Stromal cell of bone marrow (primary cell): ENCODE measurements around the gene DCAF4L1.

Experiments
- DNase-seq: peaks from one replicate; pipeline ENCODE4 v3.0.0-alpha.2; 2012; ENCODE audit warnings: low read depth

DCAF4L1 gene

DNA sequence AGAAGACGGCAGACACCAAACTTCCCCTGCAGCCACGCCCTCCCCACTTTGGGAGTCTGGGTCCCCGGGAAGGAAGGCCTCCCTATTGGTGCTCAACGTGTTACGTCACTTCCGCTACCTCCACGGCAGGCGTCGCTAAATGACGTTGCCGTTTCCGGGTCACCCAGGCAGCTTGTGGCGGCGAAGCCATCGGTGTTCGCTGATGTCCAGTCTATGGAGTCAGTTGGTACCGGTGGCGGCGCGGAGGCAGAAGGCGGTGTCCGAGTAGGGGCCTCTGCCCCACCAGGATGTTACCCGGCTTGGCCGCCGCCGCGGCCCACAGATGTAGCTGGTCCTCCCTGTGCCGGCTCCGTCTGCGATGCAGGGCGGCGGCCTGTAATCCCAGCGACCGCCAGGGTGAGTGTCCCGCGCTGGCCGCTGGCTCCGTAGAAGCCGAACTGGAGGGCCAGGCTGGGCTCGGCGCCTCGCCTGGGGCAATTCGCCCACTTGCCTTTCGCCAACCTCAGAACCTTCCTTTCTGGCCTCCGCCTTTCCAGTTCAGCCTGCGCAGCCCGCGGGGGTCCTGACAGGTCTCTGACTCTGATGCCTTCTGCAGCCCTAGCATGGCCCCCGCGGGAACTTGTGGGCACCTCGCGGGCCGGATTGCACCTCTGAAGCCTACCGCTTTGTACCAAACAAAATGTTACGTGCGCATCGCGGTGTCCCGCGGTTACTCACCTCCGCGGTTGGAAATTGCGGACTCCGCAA lies 9.0 kb downstream of the DCAF4L1 start, which contains the start of gene SLC30A9:
Gene SLC30A9 (plus strand): TSS at position 166 of the 747 bp plus-strand sequence. CDS start 122 bp downstream, at position 288.
- DNase-seq, result peak; percentile 92

DNA sequence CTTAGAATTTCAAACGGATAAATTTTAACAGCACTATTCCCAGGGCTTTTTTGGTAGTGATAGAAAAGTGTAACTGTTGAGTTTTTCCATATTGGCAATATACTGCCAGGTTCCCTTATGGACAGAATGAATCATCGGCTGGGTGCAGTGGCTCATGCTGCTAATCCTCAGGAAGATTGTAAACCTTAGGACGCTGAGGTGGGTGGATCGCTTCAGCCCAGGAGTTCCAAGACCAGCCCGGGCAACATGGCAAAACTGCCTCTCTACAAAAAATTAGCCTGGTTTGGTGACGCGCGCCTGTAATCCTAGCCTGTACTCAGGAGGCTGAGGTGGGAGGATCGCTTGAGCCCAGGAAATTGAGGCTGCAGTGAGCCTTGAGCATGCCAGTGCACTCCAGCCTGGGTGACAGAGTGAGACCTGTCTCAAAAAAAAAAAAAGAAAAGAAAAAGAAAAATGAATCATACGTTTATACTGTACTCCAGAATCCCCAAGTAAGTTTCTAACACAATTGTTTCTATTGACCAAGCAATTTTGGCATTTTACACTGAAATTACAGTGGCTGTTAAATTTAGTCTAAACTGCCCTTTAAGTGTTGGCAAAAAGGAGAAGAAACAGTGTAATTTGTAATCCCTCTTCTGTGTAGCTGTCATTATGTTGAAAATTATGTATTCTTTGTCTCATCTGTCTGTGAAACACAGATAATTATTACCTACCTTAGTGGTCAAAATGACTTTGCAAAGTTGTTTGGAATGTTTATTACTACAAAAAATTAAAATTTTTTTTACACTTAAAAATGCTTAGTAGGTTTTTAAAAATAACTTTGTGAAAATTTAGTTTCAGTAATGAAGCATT lies 10.6 kb downstream of the DCAF4L1 start:
- DNase-seq, result no peak

DNA sequence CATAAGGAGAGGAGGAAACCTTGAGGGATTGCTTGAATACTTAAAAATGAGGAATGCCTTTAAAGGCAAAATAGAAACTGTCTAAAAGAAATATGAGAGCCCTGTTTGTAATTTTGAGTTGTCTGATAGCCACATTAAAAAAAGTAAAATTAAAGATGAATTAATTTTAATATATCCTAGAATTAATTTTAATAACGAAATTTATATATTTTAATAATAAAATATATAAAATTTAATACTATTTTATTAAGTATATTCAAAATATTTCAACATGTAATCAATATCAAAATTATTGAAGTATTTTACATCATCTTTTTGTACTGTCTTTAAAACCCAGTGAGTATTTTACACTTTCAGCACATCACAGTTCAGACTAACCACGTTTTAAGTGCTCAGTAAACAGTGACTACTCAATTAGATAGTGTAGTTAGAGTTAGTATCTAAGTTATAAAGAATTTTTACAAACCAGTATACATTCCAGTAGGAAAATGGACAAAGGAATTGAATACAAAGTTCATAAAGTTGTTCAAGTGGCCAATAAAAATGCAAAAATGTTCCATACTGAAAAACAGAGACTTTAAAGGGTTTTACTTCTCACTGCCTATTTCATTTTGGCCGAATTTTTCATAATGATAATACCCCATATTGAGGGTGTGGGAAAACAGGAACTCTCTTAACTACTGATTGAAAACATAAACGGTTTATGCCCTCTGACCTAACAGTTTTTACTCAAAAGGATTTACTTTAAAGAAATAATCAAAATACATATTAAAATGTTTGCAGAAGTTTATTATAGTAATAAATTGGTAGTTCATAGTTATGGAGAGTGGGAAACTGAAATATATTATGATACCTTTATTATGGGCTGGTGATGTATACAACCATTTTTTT lies 11.7 kb downstream of the DCAF4L1 start:
- no peak for DNase-seq

DNA sequence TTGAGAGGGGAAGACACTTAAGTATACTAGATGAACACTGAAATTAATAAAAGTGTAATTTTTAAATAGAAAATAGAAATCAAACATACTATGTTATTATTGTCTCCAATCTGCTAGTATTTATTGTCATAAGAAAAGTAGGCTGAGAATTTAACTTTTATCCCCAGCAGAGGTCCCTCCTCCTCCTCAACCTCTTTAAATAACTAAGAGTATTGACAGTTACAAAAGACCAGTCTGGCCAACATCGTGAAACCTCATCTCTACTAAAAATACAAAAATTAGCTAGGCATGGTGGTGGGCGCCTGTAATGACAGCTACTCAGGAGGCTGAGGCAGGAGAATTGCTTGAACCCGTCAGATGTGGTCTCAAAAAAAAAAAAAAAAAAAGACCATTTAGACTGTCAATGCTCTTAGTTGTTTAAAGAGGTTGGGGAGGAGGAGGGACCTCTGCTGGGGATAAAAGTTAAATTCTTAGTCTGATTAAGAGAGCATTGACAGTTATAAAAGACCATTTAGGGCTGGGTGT lies 13.0 kb downstream of the DCAF4L1 start:
- DNase-seq, result no peak

DNA sequence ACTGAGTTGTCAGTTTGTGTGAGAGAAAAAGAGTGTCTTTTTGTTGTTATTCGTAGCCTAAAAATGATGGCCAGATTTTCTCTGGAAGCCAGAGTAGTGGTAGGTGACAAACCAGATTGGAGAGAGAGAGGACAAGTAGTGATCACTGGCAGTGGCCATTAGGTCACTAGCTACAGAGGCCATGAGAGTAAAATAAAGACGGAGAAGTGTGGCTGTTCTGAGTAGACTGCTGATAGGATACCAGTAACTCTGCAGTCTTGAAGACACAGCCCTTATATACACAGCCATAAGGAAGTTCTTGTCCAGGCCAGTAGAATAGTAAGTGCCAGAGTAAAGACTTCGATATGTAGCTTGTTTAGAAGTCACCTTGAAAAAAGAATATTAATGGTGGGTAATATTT lies 16.5 kb downstream of the DCAF4L1 start:
- no peak for DNase-seq

DNA sequence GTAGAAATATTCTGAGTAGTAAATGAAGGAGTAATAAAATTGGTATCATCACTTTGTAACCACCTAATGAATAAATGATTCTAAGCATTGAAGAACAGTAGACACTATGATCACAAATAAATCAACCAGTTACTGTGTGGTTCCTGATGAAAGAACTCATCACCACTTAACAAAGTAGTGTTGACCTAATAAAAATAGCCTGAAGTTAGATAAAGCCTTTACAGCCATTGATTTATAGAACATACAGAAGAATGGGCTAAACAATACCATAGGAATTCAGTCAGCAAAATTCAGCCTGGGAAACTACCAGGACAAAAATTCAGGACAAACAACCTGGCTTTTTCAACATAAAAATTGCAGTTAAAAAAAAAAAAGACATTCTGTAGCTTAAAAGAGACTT lies 17.8 kb downstream of the DCAF4L1 start:
- no peak for DNase-seq

DNA sequence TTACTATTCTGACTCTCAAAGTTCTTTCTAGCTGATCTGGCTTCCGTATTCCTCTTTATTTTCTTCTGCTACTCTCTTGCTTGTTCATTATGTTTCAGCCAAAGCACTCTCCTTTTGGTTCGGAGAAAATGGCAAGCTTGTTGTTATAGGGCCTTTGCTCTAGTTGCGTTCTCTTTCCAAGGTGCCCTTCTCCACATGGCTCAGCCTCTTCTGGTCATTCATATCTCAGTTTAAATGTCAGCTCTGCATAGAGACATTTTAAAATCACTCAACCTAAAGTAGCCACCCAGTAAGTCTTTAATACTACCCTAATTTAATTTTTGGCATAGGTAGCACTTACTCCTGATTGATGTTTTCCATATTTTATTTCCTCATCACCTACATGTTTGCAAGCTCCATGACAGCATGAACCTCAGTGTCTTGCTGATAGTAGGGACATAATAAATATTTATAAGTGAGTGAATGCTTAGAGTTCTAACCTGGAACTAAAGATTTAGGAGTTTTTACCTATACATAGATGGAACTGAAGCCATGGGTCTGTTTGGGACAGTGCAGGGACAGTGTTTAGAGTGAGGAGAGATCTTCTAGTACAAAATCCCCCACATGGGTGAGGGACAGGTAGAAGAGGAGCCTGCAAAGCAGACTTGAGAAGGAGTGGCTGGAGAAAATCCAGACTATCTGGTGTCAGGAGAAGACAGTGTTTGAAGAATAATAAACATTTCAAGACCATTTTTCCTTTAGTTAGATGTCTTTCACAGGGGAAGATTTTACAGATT lies 26.6 kb downstream of the DCAF4L1 start:
- no peak for DNase-seq

DNA sequence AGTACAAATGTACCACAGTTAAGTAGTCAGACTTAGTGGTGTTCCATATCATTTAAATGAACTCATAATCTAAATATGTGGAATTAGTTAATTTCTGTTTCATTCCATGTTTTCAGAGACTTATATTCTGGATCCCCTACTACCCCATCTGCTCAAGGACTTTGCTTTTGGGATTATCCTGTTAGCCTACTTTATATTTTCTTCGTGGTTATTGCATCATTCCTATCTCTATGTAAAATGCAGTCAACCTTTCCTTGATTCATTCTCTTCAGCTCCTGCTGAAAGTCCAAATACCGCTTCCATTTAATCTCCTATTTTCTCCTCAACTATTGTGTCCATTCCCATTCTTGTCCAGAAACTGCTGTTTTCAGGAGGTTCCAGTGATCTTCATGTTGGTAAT lies 33.9 kb downstream of the DCAF4L1 start:
- DNase-seq, result no peak

DNA sequence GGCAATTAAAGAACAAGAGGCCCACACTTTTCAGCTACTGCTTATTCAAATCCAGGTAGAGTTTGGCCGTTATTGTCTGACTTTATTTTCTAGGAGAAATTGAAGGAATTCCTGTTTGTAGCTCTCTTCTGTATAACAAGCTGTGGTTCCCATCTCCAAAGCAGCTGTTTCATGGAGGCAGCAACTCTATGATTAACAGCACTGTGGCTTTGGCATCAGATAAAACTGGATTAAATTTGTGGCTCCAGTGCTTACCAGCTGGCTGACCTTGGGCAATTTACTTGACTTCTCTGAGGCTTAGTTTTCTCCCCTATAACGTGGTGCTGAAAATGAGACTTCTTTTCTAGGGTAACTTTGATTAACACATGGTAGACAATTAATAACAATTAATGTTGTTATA lies 36.9 kb downstream of the DCAF4L1 start:
- DNase-seq, result no peak
